Iris pigment epithelial cell (primary cell): ENCODE results near the gene ACAP3.

Experiments
- DNase-seq: peaks from one replicate; pipeline ENCODE4 v3.0.0-alpha.2; 2011; ENCODE audit warnings: low read depth

Gene ACAP3, protein sequence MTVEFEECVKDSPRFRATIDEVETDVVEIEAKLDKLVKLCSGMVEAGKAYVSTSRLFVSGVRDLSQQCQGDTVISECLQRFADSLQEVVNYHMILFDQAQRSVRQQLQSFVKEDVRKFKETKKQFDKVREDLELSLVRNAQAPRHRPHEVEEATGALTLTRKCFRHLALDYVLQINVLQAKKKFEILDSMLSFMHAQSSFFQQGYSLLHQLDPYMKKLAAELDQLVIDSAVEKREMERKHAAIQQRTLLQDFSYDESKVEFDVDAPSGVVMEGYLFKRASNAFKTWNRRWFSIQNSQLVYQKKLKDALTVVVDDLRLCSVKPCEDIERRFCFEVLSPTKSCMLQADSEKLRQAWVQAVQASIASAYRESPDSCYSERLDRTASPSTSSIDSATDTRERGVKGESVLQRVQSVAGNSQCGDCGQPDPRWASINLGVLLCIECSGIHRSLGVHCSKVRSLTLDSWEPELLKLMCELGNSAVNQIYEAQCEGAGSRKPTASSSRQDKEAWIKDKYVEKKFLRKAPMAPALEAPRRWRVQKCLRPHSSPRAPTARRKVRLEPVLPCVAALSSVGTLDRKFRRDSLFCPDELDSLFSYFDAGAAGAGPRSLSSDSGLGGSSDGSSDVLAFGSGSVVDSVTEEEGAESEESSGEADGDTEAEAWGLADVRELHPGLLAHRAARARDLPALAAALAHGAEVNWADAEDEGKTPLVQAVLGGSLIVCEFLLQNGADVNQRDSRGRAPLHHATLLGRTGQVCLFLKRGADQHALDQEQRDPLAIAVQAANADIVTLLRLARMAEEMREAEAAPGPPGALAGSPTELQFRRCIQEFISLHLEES

DNA sequence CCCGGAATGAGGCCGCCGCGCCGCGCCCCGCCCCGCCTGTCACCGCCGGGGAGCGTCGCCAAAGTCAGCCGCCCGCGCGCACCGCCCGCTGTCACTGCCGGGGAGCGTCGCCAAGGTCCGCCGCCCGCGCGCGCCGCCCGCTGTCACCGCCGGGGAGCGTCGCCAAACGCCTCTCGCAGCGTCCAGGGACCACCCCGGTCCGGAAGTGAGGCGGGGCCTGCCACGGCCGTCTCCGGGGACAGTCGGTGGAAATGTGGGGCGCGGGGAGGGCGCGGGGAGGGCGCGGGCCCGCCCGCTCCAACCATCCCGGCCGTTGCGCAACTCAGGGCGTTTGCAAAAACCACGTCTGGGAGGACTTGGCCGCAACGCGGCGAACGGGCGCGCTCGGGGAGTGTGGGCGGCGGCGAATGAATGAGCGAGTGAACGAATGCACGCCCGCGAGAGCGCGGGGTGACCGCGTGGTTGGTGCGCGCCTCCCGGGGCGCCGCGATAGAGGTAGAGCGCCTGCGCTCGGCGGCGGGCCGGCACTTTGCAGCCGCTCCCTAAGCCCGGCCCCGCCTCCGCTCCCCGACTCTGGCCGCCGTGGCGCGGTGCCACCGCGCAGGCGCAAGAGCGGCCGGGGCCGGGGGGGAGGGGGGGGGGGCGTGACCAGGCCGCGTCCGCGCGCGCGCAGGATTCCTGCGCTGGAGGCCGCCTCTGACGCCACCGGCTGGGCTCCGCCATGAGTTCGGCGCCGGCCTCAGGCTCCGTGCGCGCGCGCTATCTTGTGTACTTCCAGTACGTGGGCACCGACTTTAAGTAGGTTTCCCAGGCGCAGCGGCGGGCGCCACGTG is at the start of gene ACAP3, which contains the start of gene PUSL1:
ACAP3 (minus strand) TSS at position 8 of the 833 bp plus-strand sequence. CDS start 115 bp downstream, outside the sequence.
PUSL1 (plus strand) TSS at position 675 of the 833 bp plus-strand sequence; CDS start at position 722, 47 bp downstream.
- peak; percentile 96 for DNase-seq

DNA sequence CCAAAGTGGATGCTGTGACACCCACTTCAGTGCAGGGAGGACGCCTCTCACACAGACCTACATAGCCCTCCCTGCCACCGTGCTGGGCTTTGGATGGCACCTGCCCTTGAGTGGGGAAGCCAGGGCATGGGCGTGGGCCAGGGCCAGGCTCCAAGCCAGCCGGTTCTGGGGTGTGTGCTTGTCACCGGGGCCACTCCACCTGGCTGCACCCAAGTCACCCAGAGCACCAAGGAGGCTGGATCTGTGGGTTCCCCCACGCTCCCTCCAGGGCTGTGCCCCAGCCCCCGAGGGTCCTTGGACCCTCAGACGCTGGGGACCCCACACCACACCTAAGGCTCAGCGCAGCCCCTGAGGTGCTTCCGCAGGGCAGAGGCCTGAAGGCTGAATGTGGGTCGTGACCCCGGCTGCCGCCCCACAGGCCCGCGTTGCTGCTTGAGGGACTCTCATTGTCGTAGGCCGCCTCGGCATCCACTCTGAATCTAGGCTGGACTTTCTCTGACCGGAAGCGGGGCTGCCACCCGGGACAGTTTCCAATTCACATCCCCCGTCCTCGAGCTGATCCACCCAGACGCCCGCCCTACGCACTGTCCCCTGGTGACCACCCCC is 49.2 kb upstream of the ACAP3 start:
- no peak for DNase-seq

DNA sequence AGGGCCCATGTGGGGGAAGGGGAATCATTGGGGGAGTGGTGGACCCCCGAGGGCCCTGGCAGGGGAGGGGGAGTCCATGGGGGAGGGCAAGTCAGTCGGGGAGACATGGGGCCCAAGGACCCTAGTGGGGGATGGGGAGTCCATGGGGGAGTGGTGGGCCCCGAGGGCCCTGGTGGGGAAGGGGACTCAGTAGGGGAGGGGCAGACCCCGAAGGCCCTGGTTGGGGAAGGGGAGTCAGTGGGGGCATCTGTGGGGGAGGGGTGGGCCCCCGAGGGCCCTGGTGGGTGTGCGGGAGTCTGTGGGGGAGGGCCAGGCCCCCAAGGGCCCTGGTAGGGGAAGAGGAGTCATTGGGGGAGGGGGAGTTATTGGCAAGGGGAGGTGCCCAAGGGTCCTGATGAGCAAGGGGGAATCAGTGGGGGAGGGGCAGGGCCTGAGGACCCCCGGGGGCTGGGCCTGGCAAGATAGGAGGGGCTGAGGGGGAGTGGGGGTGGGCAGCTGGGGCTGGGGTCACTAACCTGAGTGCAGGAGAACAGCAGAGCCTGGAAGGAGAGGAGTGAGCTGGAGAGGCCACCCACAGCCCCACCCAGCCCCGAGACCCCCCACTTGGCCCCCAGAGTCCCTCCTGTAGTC is 48.6 kb upstream of the ACAP3 start:
- no peak for DNase-seq

DNA sequence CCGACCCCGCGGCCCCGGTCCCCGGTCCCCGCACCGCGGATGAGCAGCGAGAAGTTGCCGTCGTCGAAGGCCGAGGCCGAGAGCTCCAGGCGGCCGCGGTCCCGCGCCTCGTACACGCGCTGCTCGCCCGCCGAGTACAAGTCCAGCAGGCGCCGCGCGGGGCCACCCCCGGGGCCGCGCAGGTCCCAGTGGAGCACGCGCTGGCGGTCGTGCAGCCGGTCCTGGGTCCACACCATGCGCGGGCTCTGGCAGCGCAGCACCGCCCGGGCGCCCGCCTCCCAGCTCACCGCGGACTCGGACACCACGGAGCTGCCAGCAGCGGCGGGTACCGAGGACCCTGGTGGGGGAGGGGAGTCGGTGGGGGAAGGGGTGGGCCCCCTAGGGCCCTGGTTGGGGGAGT is 47.7 kb upstream of the ACAP3 start:
- DNase-seq: peak; percentile 63

DNA sequence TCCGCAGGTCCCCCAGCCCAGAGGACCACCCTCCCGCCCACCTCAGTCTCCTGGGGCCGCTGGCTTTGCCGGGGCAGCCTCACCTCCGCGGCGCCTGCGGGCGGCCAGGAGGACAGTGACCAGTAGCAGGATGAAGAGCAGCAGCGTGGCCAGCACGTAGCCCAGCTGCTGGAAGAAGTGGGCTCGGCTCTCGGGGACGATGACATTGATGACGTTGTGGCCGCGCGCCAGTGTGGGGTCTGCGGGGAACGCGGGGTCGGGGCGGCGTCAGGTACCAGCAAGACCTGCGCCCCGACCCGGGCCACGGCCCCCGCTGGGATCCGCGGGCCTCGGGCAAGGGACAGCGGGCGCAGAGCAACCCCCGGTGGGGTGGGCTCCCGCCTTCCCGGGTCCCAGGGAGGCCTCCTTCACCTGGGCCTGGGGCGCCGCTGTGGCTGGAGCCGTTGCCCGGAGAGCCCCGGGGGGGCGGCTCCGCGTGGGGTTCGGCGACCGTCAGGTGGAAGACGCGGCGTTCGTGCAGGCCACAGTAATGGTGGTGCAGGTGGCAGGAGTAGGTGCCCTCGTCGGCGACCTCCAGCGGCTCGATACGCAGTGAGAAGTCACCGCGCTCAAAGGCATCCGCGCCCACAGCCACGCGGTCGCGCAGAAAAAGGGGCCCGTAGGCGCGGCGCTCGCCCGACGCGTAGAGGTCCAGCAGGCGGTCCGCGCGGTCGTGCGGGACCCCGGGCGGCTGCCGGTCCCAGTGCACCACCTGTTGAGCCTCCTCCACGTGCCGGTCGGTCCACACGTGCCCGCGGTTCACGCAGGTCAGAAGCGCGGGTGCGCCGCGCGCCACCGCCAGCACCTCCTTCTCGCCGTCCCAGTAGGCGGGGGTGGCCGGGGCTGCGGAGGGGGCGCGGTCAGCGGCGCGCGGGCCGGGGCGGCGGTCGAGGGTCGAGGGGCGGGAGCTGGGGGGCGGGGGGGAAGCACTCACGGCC is 46.8 kb upstream of the ACAP3 start:
- DNase-seq: no peak

DNA sequence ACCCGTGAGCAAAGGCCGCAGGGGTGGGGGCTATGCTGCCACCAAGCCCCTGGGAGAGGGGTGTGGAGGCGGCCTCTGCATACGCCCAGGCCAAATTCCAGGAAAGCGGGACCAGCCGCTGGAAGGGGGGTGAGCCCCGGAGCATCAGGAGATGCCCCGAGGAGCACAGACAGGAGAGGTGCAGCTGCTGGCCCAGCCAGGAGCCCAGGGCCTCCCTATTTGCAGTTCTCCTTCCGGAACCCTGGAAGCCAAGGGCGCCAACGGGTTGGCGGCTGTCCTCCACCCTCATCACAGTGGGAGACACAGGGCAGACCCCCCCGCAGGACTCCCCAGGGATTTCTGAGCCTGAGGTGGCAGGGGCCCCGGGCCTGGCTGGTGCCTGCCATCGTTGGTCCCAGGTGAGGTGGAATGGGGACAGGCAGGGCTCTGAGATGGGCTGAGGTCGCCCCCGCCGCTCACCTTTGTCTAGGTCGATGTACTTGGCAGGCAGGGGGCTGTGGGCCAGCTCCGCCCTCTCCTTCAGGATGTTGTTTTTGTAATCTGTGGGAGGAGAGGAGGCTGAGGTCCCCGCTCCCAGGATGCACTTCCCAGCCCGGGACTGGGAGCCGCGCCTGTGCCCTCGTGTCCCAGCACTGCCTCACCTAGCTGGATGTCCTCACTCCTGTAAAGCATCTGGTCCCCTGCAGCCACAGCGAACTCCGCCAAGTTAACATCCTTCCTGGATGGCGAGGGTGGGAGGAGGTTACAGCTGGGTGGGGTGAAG is 45.8 kb upstream of the ACAP3 start:
- DNase-seq: no peak

DNA sequence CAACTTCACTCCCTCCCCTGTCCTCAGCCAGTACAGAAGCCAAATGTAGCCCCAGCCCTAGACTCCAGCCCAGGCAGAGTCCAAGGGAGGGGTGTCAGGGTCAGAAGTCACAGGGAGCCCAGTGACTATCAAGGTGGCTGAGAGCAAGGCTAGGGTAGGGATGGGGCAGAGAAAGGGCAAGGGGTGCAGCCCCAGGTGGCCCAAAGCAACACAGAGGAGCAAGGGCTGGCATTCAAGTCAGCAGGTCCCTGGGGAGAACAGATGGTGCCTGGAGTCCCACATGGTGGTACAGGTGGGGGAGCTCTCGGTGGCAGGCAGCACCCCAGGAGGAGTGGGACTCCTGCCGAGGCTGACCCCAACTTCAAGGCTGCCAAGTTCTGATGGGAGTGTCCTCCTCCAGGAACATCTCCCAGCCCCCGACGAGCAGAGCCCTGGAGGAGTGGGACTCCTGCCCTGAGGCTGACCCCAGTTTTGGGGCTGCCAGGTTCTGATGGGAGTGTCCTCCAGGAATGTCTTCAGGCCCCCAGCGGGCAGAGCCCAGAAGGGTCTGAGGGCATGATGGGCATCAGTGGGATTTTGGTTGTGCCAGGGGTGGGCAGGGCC is 45.2 kb upstream of the ACAP3 start:
- no peak for DNase-seq

DNA sequence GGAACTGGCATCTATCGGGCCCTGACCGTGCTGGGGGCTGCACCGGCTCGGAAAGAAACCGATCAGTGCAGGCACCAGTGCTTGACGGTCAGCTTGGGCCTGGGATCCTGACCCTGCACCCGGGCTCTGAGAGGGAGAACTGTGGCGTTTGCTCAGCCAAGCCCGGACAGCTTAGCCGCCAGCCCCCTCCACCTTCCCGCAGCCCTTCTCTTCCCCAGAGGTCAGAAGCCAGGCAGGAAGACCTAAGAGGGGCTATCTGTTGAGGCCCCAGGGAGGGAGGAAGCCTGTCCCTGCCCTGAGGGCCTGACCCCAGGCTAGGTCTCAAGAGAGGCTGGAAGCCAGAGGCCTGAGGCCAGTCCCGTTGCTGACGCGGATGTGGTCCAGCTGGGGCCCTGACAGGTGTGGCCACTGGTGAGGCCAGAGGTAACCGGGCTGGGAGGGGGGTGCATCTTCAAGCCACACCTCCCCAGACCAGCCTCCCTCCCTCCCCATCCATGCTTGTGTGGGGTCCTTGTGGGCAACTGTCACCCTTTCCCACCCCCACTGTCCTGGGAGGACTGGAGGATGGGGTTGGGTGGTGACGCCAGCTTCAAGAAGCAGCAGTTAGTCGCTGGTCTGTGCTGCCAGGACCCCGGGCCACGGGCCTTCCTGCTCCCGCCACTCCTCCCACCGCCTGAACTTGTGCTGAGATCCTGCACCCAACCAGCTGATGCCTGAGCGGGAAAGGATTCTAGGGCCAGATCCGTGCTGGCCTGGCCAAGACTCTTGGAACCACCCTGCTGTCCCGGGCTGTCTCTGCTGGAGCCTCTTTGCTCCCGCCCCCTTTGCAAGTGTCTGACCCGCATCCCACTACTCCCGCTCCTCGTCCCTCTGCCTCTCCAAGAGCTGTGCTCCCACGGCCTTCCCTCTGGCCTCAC is 44.0 kb upstream of the ACAP3 start:
- no peak for DNase-seq

DNA sequence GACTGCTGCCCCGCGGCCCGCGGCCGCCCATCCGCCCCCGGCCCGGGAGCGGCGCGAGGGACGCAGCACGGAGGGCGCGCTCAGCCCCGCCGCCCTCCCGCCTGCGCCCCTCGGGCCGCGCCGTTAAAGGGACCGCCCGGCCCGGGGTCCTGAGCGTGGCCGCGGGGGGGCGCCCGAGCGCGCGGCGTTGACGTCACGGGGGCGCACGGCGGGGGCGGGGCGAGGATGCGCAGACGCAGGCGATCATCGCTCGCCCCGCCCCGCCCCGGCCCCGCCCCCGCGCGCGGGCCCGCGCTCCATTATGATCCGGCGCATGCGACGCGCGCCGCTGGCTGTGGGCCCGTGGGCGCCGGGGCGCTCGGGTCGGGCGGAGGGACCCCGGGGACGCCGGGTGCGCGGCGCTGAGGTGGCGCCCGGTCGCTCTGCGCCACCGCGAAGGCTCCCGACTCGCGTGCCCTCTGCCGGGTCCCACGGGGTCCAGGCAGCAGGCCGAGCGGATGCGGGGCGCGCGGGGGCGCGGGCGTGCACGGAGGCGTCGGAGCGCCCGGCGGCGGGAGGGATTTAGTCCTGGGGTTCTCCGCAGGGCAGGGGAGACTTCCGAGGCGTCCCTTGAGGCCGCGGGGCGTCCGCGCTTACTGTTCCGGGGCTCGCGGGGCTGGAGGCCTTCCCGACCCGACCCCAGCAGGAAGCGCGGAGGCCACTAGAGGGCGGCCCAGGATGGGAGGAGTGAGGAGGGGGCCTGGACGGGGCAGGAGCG is 41.7 kb upstream of the ACAP3 start, which contains the start of gene DVL1:
DVL1 (minus strand) TSS at position 163 of the 757 bp plus-strand sequence. CDS start 353 bp downstream, outside the sequence.
- peak; percentile 57 for DNase-seq

DNA sequence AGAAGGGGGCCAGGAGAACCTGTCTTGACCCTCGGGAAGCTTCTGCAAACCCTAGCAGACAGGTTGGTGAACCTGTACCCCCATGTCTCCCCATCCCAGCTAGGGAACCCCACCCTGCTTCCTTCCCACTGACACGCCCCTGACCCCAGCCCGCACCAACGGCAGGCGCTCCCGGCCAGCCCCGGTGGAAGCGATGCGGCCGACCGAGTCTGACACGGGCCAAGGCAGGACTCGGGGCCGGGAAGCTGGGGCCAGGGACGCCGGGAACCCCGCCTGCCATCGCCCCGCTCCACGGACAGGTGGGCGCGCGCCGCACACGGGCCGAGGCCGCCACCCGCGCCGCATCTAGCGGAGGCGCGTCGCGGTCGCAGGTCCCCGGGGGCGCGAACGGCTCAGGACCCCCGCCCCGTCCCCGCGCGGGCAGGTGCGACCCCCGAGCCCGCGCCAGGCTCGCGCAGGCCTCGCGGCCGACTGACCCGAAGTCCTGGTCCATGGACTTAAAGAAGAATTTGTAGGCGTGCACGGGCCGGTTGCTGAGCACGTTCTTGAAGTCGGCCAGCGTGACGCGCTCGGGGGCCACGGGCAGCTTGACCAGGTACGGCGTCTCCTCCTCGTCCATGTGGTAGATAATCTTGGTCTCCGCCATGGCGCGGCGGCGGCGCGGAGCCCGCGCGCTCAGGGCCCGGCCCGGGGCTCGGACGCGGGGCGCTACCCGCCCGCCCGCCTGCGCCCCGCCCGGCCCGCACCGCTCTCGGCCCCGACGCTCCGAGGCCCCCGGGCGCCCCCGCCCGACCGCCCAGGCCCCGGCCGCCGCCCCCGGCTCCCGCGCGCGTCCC is 40.9 kb upstream of the ACAP3 start:
- DNase-seq: peak; percentile 61

DNA sequence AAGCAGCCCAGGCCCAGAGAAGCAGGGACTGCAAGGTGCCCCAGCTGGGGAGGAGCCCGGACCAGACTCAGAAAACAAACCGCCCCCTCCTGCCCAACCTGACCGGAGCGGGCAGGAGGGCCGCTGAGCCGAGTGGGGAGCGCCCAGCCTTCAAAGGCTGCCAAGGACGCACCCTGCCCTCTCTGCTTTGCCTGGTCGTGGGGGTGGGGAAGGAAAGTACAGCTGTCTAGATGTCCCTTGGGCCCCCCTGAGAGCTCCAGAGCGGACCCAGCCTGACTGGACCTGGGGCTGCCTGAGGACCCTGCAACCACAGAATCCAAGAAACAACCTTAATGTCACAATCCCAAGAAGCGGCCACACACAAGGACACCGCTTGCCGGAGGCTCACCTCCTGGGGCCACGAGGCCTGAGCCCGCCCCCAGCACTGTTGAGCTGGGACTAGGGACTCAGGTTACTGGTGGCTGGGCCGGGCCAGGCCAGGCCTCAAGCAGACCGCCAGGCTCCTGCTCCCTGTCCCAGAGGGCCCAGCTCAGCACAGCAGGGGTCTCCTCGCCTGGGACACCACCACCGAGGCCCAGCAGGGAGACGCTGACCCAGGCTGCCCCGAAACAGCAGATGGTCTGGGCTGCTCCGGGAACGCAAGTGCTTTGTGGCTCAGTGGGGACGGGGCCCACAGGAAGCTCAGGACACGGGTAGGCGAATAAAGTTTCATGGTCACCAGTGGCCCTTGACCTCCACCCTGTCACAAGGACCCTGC is 40.1 kb upstream of the ACAP3 start:
- no peak for DNase-seq

DNA sequence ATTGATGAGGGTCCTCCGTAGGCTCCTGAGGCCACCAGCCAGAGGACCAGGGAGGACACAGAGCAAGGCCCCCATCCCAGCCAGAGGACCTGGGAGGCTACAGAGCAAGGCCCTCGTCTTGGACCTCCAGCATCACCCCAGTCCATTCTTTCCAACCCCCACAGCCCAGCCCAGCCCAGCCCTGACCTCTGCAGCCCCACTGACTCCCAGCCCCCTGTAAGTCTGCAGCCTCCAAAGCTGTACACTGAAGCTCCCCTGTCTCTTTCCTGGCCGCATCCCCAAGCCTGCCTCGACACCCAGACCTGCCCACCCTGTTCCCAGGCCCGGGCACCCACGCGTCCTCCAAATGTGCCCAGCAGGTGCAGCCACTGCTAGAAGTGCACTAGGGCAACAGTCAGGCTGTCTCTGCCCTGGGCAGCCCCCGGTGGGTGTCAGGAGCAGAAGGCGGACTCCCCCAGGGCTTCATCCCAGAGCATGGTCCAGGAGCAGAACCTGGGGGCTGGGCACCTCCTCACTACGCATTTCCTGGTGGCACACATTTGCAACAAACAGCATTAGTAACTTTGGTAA is 39.4 kb upstream of the ACAP3 start:
- no peak for DNase-seq

DNA sequence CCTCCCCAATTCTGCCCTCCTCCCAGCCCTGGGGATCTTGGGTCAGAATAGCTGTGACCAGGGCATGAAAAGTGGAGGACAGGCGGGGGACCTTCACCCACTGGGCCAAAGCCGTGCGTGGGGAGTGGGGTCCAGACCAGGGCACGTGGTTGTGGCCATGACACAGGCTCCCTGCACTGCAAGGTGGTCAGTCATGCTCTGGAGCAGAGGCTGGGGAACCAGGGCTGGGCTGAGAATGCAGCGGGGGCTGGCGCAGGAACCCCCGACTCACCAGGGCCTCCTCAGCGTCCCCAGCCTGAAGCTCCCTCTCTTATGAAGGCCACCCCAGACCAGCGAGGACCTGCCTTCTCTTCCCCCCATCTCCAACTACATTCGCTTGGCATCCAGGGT is 38.8 kb upstream of the ACAP3 start:
- DNase-seq: no peak

DNA sequence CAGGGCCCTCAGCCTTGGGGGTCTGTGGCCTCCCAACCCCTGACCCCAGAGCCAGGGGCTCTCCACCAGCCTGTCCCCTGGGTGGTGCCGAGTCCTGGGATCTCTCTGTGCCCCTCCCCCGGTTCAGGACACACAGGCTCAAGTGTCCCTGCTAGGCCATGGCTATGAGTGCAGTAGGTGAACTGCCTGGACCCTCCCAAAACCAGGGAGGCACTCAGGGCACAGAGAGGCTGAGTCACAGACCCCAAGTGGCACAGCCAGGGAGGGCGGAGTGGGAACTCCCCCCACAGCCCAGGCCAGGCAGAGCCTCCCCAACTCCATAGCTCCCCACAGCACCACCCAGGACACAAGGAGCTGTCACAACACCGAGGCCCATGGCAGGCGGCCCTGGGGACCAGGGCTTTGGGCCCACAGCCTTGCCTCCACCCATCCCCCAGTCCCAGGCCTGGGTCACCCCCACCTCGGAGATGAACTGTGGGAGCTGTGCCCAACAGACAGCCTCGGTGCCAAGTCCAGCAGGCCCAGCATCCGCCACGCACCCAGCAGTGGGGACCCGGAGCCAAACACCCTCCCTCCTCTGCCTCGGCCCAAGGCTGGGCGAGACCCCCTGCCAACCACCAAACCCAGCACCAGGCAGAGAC is 38.2 kb upstream of the ACAP3 start:
- no peak for DNase-seq
